ENCODE measurements around the gene IRF2.

Gene IRF2

GRCh38 chr4:184397516-184398163 is 76.7 kb downstream of the IRF2 start:
- Histone ChIP-seq H3K4me3 (no peak overlapping the region), H3K27ac (peak overlapping the region in 1 of 2 donors; percentile 28)
- TF ChIP-seq CTCF (IDR thresholded peaks at IDR 0.05): no peak
- peak; percentile 58 for DNase-seq (ENCODE audit: low spot score)

- no peak overlapping the region for H3K4me3 ChIP-seq
- no peak for DNase-seq (ENCODE audit: low spot score)
- TF ChIP-seq CTCF (IDR thresholded peaks at IDR 0.05): no peak
- peak overlapping the region; percentile 20 to 56 for H3K27ac ChIP-seq
Observed at GRCh38 chr4:184396570-184397515, 77.5 kb downstream of the IRF2 start.

- no peak for DNase-seq (ENCODE audit: low spot score)
- H3K27ac ChIP-seq: peak overlapping the region; percentile 48 to 56
- TF ChIP-seq CTCF (IDR thresholded peaks at IDR 0.05): no peak
- no peak overlapping the region for H3K4me3 ChIP-seq
Observed at GRCh38 chr4:184395971-184396391, 78.4 kb downstream of the IRF2 start.

GRCh38 chr4:184395451-184395917 is 78.9 kb downstream of the IRF2 start:
- Histone ChIP-seq H3K4me3 (no peak overlapping the region), H3K27ac (peak overlapping the region; percentile 56 to 62)

GRCh38 chr4:184392748-184393559 is 81.4 kb downstream of the IRF2 start:
- peak; percentile 67 for DNase-seq (ENCODE audit: low spot score)
- no peak for TF ChIP-seq CTCF (IDR thresholded peaks at IDR 0.05)
- Histone ChIP-seq H3K4me3 (peak overlapping the region; percentile 24), H3K27ac (peak overlapping the region in 1 of 2 donors; percentile 77)

More at GRCh38 chr4:184395451-184395917, 78.9 kb downstream of the IRF2 start:
- TF ChIP-seq CTCF (IDR thresholded peaks at IDR 0.05): no peak
- no peak for DNase-seq (ENCODE audit: low spot score)

GRCh38 chr4:184392316-184392715 is 82.0 kb downstream of the IRF2 start:
- DNase-seq (ENCODE audit: low spot score): peak; percentile 46
- Histone ChIP-seq H3K27ac (peak overlapping the region in 1 of 2 donors; percentile 77), H3K4me3 (peak overlapping the region; percentile 24)
- TF ChIP-seq CTCF (IDR thresholded peaks at IDR 0.05): no peak

All from coronary artery (tissue), 2 donors.